Epithelial cell of esophagus (primary cell): ENCODE measurements around the gene TTC7B.

Experiments
- DNase-seq: peaks from one replicate; pipeline ENCODE4 v3.0.0; 2010; ENCODE audit warnings: low read depth
- H3K4me3 ChIP-seq: 2 replicates; pipeline ENCODE4 v1.5.1; 2011; ENCODE audit warnings: mild to moderate bottlenecking, low read length, control low read depth
- CTCF ChIP-seq: IDR thresholded peaks from 2 replicates; pipeline ENCODE4 v1.5.1; 2011; ENCODE audit warnings: low read depth, mild to moderate bottlenecking, low read length, control low read depth, inconsistent platforms; ENCODE audit not compliant: insufficient read depth; ENCODE audit errors: missing control alignments

TTC7B gene

GRCh38 chr14:90536092-90536491, 280.1 kb downstream of the TTC7B start:
- no peak for TF ChIP-seq CTCF
- no peak overlapping the region for H3K4me3 ChIP-seq
- DNase-seq, result no peak

GRCh38 chr14:90535556-90536090, 280.6 kb downstream of the TTC7B start:
- no peak overlapping the region for H3K4me3 ChIP-seq
- DNase-seq, result no peak
- no peak for TF ChIP-seq CTCF

GRCh38 chr14:90534838-90535555, 281.2 kb downstream of the TTC7B start:
- DNase-seq, result no peak
- TF ChIP-seq CTCF, result no peak
- H3K4me3 ChIP-seq, result no peak overlapping the region

- no peak for TF ChIP-seq CTCF
- H3K4me3 ChIP-seq, result no peak overlapping the region
- no peak for DNase-seq
Observed at GRCh38 chr14:90534091-90534837, 282.0 kb downstream of the TTC7B start.

GRCh38 chr14:90533591-90534021, 282.6 kb downstream of the TTC7B start:
- DNase-seq, result no peak
- TF ChIP-seq CTCF, result no peak
- H3K4me3 ChIP-seq, result no peak overlapping the region

GRCh38 chr14:90532826-90533525, 283.3 kb downstream of the TTC7B start:
- DNase-seq, result no peak
- TF ChIP-seq CTCF, result no peak
- no peak overlapping the region for H3K4me3 ChIP-seq
